Stimulated activated CD8-positive, alpha-beta memory T cell treated with anti-CD3 and anti-CD28 coated beads, Interleukin-2, amount 100 ng/mL, for 1 hour (primary cell): ENCODE measurements around the gene EPPIN.

ENCODE experiments used
- DNase-seq, 2 donors: peaks; one replicate each; pipeline ENCODE4 v3.0.0-alpha.2; 2020; ENCODE audit warnings: low read depth in 2 of 2

EPPIN gene

DNA sequence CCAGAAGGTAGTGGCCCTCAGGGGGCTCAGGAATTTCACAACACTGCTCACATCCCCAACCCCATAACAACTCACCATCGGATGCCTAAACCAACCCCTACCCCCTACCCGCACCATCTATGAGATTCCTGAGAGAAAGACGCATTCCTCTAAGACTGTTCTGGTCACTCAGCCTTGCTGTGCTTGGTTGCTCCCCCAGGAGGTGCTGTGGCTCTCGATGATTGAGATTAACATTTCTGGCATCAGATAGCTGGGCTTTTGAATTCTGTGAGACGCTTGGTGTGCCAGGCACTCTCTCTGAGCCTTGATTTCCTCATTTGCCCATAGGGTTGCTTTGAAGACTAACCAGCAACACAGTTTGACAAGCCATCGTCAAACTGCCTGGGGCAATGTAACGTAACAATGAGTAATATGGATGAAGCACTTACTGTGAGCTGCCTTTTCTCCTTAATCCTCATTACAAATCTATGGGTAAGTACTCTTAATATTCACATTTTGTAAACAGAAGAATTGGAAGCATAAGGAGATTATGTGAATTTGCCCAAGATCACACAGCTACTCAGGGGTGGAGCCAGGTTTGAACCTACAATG is 8.9 kb downstream of the EPPIN start:
- no peak for DNase-seq

DNA sequence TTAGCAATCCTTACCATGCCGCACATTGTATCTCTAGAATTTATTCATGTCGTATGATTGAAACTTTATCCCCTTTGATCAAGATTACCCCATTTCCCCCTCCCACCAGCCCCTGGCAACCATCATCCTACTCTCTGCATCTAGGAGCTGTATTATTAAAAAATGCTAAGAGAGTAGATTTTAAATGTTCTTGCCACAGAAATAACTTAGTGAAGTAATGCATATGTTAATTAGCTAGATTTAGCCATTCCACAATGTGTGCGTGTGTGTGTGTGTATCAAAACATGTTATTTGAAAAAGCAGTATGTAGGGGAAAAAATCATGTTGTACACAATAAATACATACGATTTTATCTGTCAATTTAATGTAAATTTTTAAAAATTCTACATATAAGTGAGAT is 19.9 kb downstream of the EPPIN start:
- no peak for DNase-seq

DNA sequence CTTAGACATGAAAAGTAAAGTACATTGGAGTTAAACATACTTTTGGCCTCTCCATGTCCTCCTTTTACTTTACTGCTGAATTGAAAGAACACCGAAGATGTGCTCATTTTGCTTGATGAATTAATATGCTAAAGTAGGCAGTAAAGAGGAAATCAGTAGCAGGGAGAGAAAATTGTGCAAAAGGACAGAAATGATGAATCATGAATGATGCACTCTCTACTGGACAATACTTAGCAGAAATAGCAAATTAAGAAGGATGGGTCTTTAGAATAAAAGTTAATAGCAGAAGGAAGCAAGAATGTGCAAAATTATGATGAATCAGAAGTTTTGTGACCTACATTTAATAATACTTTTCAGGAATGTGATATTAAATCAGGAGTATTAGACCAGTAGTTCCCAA is 23.4 kb downstream of the EPPIN start:
- DNase-seq, result no peak

DNA sequence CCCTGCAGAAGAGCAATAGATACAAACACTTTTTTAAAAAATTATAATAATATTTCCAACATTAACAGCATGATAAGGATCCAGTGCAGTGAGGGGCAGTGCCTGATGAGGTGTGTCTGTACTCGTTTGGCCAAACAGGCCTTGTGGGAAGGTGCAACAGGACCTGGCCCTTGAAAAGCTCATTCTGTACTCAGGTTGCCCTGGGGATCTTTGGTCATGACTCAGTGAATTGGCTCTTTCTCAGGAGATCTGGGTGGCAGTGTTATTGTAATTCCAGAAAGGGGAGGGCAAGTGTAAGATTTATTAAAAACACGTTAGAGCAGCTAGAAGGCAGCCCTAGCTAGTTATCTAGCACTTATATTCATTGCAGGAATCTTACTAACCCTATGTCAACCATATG is 28.9 kb downstream of the EPPIN start:
- DNase-seq, result no peak

DNA sequence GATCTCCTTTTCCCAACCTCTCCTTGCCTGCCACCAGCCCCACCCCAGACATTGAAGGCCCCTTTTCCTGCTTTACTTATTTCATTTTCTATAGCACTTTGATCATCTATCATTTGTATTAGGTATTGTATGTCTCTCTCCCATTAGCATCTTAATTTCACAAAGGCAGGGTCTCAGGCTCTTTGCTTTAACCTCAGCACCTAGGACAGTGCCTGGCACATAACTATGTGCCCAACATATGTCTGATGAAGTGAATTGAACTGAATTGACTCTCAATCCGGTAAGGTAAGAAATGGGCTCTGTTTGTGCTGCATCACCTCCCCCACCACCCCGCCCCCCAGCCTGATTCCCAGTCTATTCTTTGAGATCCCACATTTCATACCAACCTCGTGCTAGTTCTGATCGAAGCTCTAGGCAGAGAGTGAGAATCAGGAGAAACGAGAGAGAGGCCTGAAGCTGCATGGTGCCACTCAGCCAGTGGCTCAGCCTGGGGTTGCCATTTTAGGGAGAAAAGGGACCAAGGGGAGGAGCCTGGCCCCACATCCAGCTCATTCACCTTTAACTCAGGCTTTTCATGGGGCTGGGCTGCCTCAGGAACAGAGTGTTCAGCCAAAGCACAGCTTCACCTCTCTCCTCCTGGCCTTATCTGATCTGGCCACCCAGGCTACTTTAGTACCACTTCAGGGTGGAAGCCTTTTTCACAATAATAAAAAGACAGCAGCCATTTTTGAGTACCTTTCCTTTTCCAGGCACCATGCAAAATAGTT is 31.9 kb downstream of the EPPIN start, which contains the start of gene SPINT3:
Gene SPINT3, minus strand, starts transcription at position 476 of the 767 bp plus-strand sequence. Its CDS starts 14 bp downstream, at position 462.
- no peak for DNase-seq

DNA sequence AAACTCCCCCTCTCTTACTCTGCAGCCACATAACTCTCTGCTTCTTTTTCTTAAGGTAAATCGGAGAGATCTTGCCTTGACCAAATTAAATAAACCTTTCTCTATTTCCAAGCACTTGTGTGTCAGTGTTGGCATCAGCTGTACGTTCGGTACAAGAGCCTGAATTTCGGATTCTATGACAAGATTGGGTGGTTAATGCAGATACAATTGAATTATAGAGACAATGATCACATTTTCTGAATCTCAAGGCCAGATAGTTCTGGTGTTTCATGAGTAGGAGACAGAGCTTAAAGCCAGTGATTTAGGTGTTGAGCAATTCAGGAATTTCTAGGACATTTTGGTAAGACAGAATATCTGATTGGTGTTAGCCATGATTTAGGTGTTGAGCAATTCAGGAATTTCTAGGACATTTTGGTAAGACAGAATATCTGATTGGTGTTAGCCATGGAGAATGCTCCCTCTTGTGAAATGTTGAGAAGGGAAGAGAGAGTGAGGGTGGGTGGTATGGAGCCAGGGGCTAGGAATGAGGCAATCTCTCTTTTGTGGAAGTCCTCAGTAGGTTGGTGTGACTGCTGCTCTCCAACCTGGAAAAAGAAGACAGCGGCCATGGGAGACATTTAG is 36.8 kb downstream of the EPPIN start:
- no peak for DNase-seq

DNA sequence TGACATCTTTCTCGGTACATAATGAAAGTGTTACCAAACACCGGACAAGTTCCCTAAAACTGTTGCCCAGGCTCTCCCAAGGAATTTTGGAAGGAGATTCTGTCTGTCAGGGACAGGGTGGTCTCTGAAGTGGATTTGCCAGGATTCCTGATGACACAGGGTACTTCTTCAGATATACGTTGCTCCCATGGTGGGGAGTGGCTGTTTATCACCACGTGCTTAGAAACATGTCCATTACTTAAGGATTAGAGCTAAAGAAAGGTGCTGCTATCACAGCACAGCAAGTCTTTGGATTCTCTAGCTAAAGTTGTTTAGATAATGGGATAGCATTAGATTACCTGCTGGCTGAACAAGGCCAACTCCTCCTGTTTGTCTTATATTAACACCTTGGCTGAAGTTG is 38.1 kb downstream of the EPPIN start:
- no peak for DNase-seq

DNA sequence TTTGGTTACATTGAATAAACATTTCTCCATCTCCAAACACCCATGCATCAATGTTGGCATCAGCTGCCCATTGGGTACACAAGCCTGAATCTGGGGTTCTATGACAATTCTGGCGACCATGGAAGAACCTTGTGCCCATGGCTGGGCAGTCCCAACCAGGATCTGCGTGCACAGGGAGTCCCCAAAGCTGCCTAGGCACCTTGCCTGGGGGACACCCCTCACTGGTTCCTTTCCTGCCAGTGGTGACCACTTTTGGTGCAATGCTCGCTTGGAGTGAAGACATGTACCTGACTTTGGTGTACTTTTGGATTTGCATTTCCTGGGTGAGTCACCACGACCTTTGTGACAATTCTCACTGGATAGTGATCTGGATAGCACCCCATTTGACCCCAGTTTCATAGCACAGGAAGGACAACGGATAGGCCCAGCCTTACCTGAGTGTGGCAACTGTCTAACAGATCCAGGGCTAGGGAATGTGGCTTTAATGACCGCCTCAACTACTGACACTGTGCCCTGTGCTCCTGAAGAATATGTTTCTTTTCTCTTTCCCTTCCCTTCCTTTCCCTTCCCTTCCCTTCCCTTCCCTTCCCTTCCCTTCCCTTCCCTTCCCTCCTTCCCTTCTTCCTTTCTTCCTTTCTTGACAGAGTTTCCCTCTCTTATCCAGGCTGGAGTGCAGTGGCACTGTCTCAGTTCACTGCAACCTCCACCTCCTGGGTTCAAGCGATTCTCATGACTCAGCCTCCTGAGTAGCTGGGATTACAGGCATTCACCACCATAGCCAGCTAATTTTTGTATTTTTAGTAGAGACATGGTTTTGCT is 38.9 kb downstream of the EPPIN start:
- DNase-seq, result no peak

DNA sequence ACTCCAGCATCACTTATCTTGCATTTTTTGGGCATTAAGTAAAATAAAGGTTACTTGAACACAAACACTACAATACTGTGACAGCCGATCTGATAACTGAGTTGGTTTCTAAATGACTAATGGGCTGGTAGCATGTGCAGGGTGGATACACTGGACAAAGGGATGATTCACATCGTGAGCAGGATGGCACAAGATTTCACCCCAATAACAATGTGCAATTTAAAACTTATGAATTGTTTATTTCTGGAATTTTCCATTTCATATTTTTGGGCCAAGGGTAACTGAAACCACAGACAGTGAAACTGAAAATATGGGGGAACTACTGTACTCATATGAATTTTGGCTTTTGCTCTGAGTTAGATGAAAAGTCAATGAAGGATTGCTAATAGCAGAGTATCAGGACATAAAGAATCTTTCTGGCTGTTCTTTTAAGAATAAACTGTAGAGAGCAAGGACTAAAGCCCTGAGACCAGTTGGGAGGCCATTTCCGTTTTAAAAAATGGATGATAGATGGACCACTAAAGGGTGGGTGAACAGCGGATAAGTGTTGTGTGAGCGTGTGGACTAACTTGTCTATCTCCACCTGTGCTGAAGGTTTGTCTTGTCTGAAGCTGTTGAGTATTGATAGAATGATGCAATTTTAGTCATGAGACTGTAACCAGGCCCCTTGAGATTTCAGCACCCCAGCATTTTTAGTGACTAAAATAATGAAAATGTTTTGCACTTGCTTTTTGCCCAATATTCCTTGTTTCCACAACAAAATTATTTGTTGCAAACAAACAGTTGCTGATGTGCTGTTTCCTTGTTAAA is 40.0 kb downstream of the EPPIN start:
- DNase-seq, result no peak

DNA sequence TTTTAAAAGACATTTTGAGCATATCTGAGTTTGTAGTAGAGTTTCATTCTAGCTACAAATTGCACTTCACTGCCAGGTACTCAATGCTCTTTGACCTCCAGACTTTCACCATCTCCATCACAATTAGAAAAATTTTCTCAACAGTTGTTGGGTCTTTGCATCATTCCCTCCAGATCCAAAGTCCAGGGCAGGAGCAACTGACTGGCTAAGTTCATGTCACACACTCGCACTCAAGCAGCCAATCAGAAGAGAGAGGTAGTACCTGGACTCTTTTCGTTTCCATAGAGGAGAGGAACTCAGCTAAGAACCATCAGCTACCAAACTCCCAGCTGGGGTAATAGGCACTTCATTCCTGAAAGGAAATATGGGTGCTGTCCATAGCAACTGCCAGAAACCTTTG is 40.8 kb downstream of the EPPIN start:
- DNase-seq, result no peak

DNA sequence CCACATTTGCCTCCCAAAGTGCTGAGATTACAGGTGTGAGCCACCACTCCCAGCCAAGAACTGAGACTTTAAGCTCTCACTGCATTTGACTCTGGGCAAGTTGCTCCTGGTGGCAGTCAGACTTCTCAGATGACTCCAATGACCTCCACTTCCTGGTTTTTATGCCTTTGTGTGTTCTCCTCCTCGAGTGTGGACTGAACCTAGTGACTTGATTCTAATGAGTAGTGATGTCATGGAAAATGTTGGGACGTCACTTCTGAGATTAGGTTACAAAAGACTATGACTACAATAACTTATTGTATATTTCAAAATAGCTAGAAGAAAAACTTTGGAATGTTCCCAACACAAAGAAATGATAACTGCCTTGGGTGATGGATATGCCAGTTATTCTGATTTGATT is 43.8 kb downstream of the EPPIN start:
- no peak for DNase-seq

DNA sequence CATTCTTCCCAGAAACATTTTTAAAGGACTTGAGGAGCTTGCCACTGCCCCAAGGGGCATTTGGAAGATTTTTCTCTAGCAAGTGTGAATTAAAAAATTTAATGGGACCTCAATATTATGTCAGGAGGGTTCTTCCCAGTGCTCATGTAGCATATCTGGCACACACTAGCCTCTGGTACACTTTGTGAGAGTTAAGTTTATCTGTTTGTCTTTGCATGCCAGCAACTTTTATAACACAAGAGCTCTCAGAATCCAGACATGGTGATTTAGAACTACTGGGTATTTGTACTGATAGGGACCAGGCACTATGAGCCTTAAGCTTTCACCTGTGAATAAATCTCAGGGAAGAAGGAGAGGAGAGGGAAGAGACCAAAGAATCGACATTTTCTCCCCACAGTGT is 44.6 kb downstream of the EPPIN start:
- no peak for DNase-seq

DNA sequence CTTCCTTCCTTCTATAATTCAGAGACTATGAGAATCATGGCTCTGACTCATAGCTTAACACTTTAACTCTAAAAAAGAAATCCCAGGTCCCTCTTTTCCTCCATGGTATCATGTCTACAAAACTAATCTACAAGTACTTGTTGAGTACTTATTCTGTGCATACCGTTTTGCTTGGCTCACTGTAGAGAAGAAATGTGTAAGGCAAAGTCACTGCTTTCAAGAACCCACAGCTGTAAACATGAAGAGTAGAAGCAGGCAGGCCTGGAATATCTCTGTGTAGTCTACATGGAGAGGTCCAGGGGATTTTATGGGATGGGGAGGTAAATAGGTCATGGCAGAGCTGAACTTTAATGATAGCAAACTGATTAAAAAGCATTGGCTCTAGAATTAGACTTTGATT is 45.6 kb downstream of the EPPIN start:
- no peak for DNase-seq

DNA sequence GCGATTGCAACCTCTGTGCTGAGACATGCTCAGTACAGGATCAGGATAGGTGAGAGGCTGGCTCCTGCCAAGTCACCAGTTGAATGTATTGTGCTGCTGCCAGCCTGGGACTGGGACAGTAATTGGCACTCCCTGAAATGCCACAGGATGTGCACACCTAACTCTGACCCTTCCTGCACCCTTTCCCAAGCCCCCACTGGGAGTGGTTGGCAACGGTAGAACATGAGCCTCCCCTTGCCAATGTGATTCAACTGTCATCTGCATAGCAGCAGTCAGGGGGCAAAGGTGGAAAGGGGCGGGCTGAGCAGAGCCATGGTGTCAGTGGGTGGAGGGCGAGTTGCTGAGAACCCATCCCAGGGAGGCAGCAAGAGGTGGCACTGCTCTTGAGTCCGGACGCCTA is 47.2 kb downstream of the EPPIN start:
- DNase-seq, result no peak

DNA sequence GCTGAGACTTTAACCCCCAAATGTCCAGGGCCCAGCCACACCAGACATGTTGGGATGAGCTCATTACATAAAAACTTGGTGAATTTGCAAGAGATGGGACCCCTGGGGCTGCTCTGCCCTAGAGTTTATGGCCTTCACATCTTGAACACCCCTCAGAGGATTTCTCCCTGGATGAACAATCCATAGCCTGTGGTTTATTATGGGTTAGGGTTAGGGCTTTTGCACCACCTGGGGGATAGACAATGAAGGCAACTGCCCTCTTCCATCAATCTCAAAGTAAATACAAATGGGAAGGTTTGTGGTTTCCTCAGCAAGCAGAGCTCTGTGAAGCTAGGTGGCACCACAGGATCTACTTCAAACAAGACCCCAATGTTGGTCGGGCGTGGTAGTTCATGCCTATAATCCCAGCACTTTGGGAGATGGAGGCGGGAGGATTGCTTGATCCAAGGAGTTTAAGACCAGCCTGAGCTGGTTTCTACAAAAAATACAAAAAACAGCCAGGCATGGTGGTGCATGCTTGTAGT is 49.2 kb downstream of the EPPIN start:
- no peak for DNase-seq

DNA sequence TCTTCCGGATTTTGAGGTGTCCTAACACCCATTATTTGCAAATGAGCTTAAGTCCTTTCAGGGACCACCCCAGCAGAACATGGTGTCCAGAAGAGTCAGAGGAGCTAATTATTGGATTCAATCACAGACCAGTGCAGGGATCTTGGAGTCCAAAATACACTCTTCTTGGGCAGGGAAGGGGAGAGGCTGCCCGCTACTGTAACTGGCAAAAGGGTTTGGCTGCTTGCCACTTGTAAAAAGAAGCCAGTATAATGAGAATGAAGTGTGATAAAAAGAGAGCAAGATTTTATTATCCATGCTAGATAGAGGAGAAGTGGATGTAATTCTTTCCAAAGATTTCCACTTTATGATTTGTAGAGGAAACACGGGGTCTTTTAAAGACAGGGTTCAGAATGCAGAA is 51.0 kb downstream of the EPPIN start:
- DNase-seq, result no peak

DNA sequence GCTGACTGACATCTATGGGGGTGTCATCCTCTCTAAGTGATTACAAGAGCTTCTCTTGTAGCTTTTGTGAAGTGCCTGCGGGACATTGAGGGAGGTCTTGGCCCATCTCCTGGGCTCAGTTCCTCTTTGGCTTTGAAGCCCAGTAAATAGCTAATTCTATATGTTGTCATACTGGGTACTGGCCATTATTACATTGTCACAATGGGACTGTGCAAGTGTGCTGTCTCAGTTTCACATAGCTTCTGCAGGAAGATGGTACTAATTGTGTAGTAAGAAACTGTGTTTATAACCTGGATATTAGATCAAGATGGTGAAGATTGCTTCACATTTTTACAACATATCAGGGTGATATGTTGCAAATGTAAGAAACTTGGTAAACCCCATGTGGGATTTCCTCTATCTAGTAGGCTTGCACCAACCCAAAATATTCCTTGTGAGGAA is 51.7 kb downstream of the EPPIN start:
- DNase-seq, result no peak
